ENCODE measurements around the gene ZFAND2B.

The ZFAND2B gene

GRCh38 chr2:219205165-219205538 is 1.4 kb upstream of the ZFAND2B start:
- no peak for TF ChIP-seq CTCF (IDR thresholded peaks at IDR 0.05; ENCODE audit: borderline replicate concordance, control extremely low read depth, extremely low read depth, insufficient read depth, missing control alignments)
- DNase-seq (ENCODE audit: low spot score): no peak
- in situ Hi-C loops (cut with MboI; ENCODE audit: low sequenced_read_pairs, unreplicated experiment): no loop called here

GRCh38 chr2:219205981-219206327 is 628 bp upstream of the ZFAND2B start:
- TF ChIP-seq CTCF (IDR thresholded peaks at IDR 0.05; ENCODE audit: borderline replicate concordance, control extremely low read depth, extremely low read depth, insufficient read depth, missing control alignments): no peak
- in situ Hi-C loops (cut with MboI; ENCODE audit: low sequenced_read_pairs, unreplicated experiment): no loop called here
- no peak for DNase-seq (ENCODE audit: low spot score)

GRCh38 chr2:219207134-219207883 is 727 bp downstream of the ZFAND2B start:
- in situ Hi-C loops (cut with MboI; ENCODE audit: low sequenced_read_pairs, unreplicated experiment): no loop called here
- DNase-seq (ENCODE audit: low spot score): no peak
- TF ChIP-seq CTCF (IDR thresholded peaks at IDR 0.05; ENCODE audit: borderline replicate concordance, control extremely low read depth, extremely low read depth, insufficient read depth, missing control alignments): no peak

- in situ Hi-C loops (cut with MboI; ENCODE audit: low sequenced_read_pairs, unreplicated experiment): no loop called here
- DNase-seq (ENCODE audit: low spot score): no peak
- no peak for TF ChIP-seq CTCF (IDR thresholded peaks at IDR 0.05; ENCODE audit: borderline replicate concordance, control extremely low read depth, extremely low read depth, insufficient read depth, missing control alignments)
Observed at GRCh38 chr2:219207884-219208740, 1.5 kb downstream of the ZFAND2B start.

GRCh38 chr2:219209236-219210195 is 2.9 kb downstream of the ZFAND2B start:
- no peak for DNase-seq (ENCODE audit: low spot score)
- TF ChIP-seq CTCF (IDR thresholded peaks at IDR 0.05; ENCODE audit: borderline replicate concordance, control extremely low read depth, extremely low read depth, insufficient read depth, missing control alignments): no peak
- in situ Hi-C loops (cut with MboI; ENCODE audit: low sequenced_read_pairs, unreplicated experiment): no loop called here

Measured in GM13976 (cell line).